CD4-positive, alpha-beta T cell treated with Interferon gamma for 1 hour (primary cell): ENCODE measurements around the gene CEP104.

ENCODE experiments used
- DNase-seq: peaks from one replicate; pipeline ENCODE4 v3.0.0-alpha.2; 2020

The CEP104 gene

GRCh38 chr1:3864884-3865283 is 7.9 kb upstream of the CEP104 start:
- DNase-seq, result no peak

DNA sequence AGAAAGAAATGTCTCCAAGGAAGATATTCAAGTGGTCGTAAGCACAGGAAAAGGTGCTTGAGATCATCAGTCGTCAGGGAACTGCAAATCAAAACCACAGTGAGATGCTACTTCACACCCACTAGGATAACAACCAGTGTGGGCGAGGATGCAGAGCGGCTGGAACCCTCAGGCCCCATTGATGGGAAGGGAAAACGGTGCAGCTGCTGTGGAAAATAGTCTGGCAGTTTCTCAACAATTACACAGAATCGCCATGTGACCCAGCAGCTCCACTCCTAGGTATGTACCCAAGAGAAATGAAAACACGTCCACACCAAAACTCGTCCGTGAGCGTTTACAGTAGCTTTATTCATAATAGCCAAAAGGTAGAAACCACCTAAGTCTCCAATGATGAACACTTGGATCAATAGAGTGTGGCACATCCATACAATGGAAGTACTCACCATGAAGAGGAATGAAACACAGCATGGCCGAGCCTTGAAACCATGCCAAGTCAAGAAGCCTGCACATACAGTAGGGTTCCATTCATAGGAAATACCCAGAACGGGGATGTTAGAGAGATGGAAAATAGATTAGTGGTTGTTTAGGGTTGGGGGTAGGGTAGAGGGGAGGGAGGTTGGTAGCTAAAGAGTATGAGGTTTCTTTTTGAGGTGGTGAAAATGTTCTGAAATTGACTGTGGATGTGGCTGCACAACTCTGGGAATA is 6.4 kb upstream of the CEP104 start:
- no peak for DNase-seq

DNA sequence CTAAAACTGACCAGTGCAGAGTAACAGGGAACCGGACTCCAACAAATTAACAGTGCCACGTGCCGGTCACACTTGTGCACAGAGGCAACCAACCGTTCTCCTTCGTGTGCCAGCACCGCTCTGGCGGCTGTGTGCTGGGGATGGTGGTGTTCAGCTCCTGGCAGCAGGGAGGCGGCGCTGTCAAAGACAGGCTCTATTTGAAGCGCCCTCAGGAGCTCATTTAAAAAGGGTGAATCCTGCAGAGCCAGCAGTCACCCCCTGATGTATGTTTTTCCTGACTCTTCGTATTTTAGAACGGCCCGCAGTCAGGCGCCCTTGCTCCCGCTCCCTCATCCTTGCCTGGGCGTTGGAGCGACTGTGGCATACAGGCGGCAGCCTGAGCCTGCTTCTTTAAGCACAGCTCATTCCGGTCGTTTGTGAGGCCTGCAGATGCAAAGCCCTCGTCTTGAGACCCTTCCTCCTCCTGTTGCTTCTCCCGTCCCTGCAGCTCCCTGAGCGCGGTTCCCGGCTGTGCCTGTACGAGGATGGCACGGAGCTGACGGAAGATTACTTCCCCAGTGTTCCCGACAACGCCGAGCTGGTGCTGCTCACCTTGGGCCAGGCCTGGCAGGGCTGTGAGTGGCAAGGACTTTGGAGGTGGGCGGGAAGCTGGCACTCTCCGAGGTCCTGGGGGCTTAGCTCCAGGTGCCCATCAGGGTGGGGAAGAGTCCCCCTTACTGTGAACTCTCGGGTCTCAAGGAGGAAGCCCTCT is 1.4 kb upstream of the CEP104 start:
- DNase-seq, result no peak

- no peak for DNase-seq
Measured at GRCh38 chr1:3857791-3858129, 749 bp upstream of the CEP104 start.

GRCh38 chr1:3852711-3853485 is 4.1 kb downstream of the CEP104 start:
- DNase-seq, result no peak

GRCh38 chr1:3852091-3852490 is 4.9 kb downstream of the CEP104 start:
- DNase-seq, result no peak

GRCh38 chr1:3851292-3851691 is 5.7 kb downstream of the CEP104 start:
- no peak for DNase-seq

- no peak for DNase-seq
Measured at GRCh38 chr1:3850857-3851256, 6.2 kb downstream of the CEP104 start.

- no peak for DNase-seq
Measured at GRCh38 chr1:3847081-3847480, 9.9 kb downstream of the CEP104 start.

DNA sequence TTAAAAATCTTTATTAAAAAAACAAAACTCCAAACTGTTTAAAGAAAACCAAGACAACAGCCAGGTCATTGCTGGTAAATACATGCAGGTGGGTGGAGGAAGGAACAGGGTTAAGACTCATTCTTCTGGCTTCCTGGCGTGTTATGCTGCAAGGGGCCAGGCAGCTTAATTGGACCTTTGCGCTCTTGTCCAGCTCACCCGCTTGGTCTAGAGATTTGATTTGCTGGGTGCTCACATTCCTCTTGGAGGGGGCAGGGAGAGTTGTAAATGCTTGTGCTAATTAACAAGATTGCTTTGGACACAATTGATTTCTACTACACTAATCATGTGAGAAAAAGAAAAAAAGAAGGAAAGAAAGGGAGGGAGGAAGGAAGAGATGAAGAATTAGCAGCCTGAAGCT is 10.5 kb downstream of the CEP104 start:
- DNase-seq, result no peak

- DNase-seq, result no peak
Measured at GRCh38 chr1:3842912-3843311, 14.1 kb downstream of the CEP104 start.

DNA sequence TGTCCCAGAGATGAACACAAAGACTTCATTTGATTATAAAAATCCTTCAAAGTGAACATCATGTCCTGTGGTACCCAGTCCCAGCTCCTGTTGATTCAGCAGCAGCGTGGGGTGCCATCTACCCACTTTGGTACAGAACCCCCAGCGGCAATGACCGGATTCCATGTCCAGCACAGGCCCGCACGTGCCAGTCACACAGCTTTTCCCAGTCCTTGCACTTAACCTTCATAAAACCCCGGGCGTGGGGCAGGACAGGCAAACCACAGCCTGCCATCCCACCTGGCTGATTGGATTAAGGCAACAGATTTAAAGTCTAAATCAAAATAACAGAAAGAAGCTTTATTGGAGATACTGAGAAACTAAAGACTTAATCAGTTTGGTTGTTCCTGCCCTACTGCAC is 15.5 kb downstream of the CEP104 start:
- DNase-seq, result no peak

- DNase-seq, result no peak
Measured at GRCh38 chr1:3838788-3839187, 18.2 kb downstream of the CEP104 start.

DNA sequence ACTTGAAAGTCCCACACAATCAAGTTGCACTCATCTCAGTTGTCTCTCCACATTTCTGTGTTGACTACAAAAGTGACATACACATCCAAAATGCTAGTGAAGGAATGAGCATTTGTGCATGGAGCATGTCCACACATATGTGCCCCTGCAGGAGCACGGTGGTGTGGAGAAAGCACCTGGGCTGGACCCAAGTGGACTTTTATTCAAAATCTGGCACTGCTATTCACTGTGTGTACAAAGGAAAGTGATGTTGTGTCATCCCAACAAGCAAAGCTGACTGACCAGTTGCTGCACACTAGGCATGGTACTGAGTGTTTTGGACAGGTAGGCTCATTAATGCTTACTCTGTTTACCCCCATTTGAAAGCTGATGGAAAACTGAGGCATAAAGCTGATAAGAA is 19.3 kb downstream of the CEP104 start:
- DNase-seq, result no peak

- no peak for DNase-seq
Measured at GRCh38 chr1:3837200-3837599, 19.8 kb downstream of the CEP104 start.

- DNase-seq, result no peak
Measured at GRCh38 chr1:3836421-3836820, 20.6 kb downstream of the CEP104 start.

GRCh38 chr1:3834701-3835100 is 22.3 kb downstream of the CEP104 start:
- no peak for DNase-seq

GRCh38 chr1:3831689-3832088 is 25.3 kb downstream of the CEP104 start:
- DNase-seq, result no peak

GRCh38 chr1:3828391-3828790 is 28.6 kb downstream of the CEP104 start:
- no peak for DNase-seq

- DNase-seq, result no peak
Measured at GRCh38 chr1:3827813-3828307, 29.2 kb downstream of the CEP104 start.

DNA sequence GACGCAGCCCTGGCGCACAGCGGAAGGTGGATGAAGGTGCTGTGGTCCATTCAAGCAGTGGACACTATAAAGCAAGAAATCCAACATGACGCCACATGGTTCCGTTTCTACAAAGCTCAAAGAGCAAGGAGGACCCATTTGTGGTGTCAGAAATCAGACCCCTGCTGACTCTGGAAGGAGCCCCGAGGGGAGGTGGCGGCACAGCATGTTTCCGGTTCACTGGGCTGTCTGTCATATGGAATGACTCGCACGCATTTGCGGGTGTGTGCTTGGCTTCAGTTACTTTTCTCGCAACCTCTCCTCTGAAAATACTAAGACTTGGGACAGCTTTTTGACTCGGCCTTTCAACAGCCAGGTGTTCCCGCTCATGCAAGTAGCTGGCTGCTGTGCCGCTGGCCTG is 31.7 kb downstream of the CEP104 start:
- DNase-seq, result no peak

DNA sequence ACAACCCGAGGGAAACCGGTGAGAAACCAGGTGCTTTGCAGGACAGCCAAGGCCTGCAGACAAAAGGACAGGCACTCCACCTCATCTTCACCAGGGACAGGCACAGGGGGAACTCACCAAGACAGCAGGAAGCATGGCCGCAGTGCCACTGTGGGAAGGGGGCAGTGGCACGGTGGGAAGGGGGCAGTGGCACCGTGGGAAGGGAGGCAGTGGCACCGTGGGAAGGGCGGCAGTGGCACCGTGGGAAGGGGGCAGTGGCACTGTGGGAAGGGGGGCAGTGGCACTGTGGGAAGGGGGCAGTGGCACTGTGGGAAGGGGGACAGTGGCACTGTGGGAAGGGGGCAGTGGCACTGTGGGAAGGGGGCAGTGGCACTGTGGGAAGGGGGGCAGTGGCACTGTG is 32.4 kb downstream of the CEP104 start:
- no peak for DNase-seq

DNA sequence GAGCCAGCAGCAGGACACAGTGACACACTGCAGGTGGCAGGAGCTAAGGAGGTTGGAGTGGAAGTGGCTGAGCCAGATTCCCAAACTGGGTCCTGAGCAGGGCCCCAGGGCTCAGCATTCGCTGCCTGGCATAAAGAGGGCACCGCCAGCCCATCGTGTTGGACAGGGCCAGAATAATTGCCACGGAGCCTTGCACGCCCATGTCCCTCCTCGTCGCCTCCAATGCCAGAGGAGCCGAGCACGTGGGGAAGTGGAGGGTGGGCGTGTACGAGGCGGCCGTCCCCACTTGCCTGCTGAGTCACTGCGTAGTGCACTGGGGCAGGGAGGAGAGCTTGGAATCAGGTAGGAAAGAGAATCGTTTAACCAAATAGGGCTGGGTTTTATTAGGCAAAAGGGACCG is 34.6 kb downstream of the CEP104 start:
- no peak for DNase-seq

GRCh38 chr1:3821908-3822307 is 35.1 kb downstream of the CEP104 start:
- DNase-seq, result no peak
